Lung (tissue), 12 donors: ENCODE measurements around the gene VASH2. TPM values are rescaled to one million over a fixed set of nuclear protein-coding genes. Genes with fewer than 3 reads are reported as not detected.

Experiments
- ATAC-seq: fragments of 200-7000 bp; cut with Tn5 transposase; one replicate; pipeline ENCODE4 v1.9.1; 2020; ENCODE audit warnings: moderate number of reproducible peaks; ENCODE audit not compliant: insufficient read depth, low FRiP score
- DNase-seq, 3 donors: peaks; one replicate each; pipeline ENCODE4 v3.0.0-alpha.2; 2013 to 2017
- H3K27ac ChIP-seq, 2 donors: one replicate each; pipeline ENCODE4 v1.5.1; 2013; ENCODE audit warnings: mild to moderate bottlenecking in 2 of 2, moderate library complexity in 2 of 2, control low read depth in 1 of 2, inconsistent platforms in 1 of 2, low read depth in 1 of 2, low read length in 1 of 2
- H3K27me3 ChIP-seq, 3 donors: one replicate each; pipeline ENCODE4 v1.5.1; 2013; ENCODE audit warnings: low read length in 2 of 3; ENCODE audit not compliant: control insufficient read depth in 3 of 3, insufficient read depth in 3 of 3
- H3K36me3 ChIP-seq, 4 donors: one replicate each; pipeline ENCODE4 v1.5.1; 2013; ENCODE audit warnings: low read length in 4 of 4, mild to moderate bottlenecking in 1 of 4, moderate library complexity in 1 of 4; ENCODE audit not compliant: control insufficient read depth in 4 of 4, insufficient read depth in 4 of 4
- H3K4me1 ChIP-seq, 5 donors: one replicate each; pipeline ENCODE4 v1.5.1; 2013; ENCODE audit warnings: low read length in 5 of 5, mild to moderate bottlenecking in 2 of 5, moderate library complexity in 1 of 5; ENCODE audit not compliant: control insufficient read depth in 5 of 5, insufficient read depth in 5 of 5
- H3K4me3 ChIP-seq: one replicate; pipeline ENCODE4 v1.5.1; 2013; ENCODE audit warnings: mild to moderate bottlenecking, control low read depth, moderate library complexity
- H3K9ac ChIP-seq, 2 donors: one replicate each; pipeline ENCODE4 v1.5.1; 2013; ENCODE audit warnings: low read length in 2 of 2, control low read depth in 1 of 2; ENCODE audit not compliant: insufficient read depth in 1 of 2
- H3K9me3 ChIP-seq, 4 donors: one replicate each; pipeline ENCODE4 v1.5.1; 2013; ENCODE audit warnings: low read length in 3 of 4, mild to moderate bottlenecking in 1 of 4, moderate library complexity in 1 of 4; ENCODE audit not compliant: control insufficient read depth in 4 of 4, insufficient read depth in 3 of 4
- CTCF ChIP-seq: IDR thresholded peaks from 2 replicates; pipeline ENCODE4 v1.5.1; 2012; ENCODE audit warnings: mild to moderate bottlenecking; ENCODE audit errors: control extremely low read depth, extremely low read depth
- WGBS, 2 donors: extraction: QIAGEN DNeasy Blood & Tissue Kit; methylation state at CpG; one replicate each; pipeline ENCODE4 v1.1.7; 2013; 5-methylcytosine and 5-hydroxymethylcytosine counted together
- polyA plus RNA-seq, 2 donors: library from polyadenylated mRNA; stranded (reverse); fragments of 200-250 nt; gene quantifications; one replicate each; pipeline ENCODE4 v1.2.1, GENCODE V29; 2013
- total RNA-seq, 2 donors: library from RNA; depleted of rRNA in 1 of 2; stranded (reverse); fragments of >200 nt in 1 of 2; gene quantifications; one replicate each; pipeline ENCODE4 v1.2.1, GENCODE V29; 2014 to 2021
- donor health status: control.
- donor health status: control.
- donor health status: Bipolar disorder and iron deficiency.
- donor health status: healthy.
- donor health status: DM: yes; HTN: yes; CAD: no.

The VASH2 gene
- total and polyA plus RNA-seq, 4 donors = 0.26 to 11.0 (median 1.1) TPM

DNA sequence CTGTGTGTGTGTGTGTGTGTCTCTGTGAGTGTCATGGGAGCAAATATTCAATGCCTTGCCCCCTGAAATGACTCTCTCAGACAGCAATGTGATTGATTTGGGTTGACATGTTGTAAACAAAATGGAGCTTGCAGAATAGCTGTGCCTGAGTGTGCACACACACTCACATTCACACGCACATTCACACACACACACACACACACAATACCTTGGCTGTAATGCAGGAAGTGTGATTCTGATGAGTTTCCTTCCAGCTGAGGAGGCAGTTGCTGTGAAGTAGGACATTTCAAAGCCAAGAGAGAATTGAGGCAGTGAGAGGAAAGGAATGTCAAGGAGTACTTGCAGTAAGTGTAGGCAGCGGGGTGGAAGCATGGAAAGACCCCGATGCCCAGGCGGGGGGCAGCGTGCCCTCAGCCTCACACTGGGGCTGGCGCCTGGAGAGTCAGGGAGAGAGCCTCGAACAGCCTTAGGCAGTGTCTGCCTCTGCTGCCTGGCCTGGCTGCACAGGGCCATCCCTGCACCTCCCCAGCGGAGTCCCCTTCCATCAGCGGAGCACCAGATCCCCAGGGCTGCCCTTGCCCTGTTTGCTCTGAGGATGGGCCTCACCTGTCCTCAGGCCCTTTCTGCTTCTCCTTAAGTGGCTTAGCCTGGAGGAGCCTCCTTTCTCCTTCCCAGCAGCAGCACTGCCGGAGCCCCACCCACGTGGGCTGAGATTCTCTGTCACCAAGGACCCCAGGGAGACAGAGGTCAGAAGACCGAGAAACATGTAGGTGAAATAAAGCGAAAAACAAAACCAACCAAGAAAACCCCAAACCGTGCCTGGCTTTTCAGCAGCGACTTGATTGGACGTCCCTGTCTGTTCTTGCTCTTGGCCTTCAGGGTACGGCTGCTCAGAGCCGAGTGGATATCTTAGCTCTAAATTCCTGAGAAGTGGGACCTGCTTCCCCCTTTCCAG is 9.2 kb downstream of the VASH2 start:
- H3K36me3 ChIP-seq = peaks cover 0 to 36% (median 9%) of the 10 kb centered on the region in 4 donors
- H3K4me3 ChIP-seq = no peak overlapping the region
- no peak overlapping the region for H3K9ac ChIP-seq
- no peaks in the 10 kb centered on the region for H3K9me3 ChIP-seq
- TF ChIP-seq CTCF = no peak
- no peak overlapping the region for H3K27ac ChIP-seq
- ATAC-seq (no peak), DNase-seq (peak in 1 of 3 donors; percentile 48)
- no peaks in the 10 kb centered on the region for H3K27me3 ChIP-seq
- peaks cover 0 to 5% (median 0%) of the 10 kb centered on the region in 5 donors for H3K4me1 ChIP-seq
- 84 to 85% methylated on average over 18 of the region's 18 CpGs for whole genome bisulfite sequencing, 2 donors

- WGBS, 2 donors = 95 to 98% methylated on average over 6 of the region's 6 CpGs
- DNase-seq (no peak), ATAC-seq (no peak)
- no peaks in the 10 kb centered on the region for H3K9me3 ChIP-seq
- no peak overlapping the region for H3K27ac ChIP-seq
- no peak for TF ChIP-seq CTCF
- H3K4me3 ChIP-seq = no peak overlapping the region
- H3K36me3 ChIP-seq = peaks cover 0 to 30% (median 12%) of the 10 kb centered on the region in 4 donors
- H3K27me3 ChIP-seq = no peaks in the 10 kb centered on the region
- H3K4me1 ChIP-seq = peaks cover 0 to 5% (median 0%) of the 10 kb centered on the region in 5 donors
- H3K9ac ChIP-seq = no peak overlapping the region
Measured at GRCh38 chr1:212960932-212961331, 10.6 kb downstream of the VASH2 start.

DNA sequence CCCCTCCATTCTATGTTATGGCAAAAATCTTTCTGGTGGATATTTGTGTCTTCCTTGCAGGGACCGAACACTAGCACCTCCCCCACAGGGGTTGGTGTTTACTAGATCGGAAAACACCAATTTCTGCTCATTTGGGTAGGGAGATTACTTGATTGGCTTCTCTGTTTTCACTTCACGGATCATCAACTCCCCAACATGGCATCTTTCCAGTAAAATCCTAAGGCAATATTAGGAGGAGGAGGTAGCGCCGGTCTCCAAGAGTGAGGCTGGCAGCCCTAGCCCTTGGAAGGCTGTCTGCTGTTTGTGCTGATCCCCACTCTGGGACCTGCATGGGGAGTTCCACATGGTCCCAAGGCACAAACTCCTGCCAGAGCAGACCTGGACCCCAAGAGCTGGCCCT is 12.2 kb downstream of the VASH2 start:
- H3K27ac ChIP-seq = no peak overlapping the region
- H3K4me3 ChIP-seq = no peak overlapping the region
- H3K4me1 ChIP-seq = peaks cover 0 to 5% (median 0%) of the 10 kb centered on the region in 5 donors
- TF ChIP-seq CTCF = no peak
- H3K9me3 ChIP-seq = no peaks in the 10 kb centered on the region
- WGBS, 2 donors = 86 to 95% methylated on average over 5 of the region's 5 CpGs
- no peak overlapping the region for H3K9ac ChIP-seq
- H3K27me3 ChIP-seq = no peaks in the 10 kb centered on the region
- no peak for ATAC-seq
- H3K36me3 ChIP-seq = peaks cover 0 to 36% (median 14%) of the 10 kb centered on the region in 4 donors
- DNase-seq = no peak
